DMS53 (cell line): ENCODE measurements around the gene CCDC91.
"Not testable (repeated sequence)": the region's sequence is repeated elsewhere in the genome, so short reads cannot be mapped to it uniquely, and the experiment has no call there.

Experiments used
- DNase-seq: peaks from one replicate; lab custom pipeline; 2025; lab: John Stamatoyannopoulos, UW

Gene CCDC91

GRCh38 chr12:28232211-28232928, 42.1 kb downstream of the CCDC91 start:
- DNase-seq = no peak

GRCh38 chr12:28234444-28234843, 44.2 kb downstream of the CCDC91 start:
- DNase-seq = no peak

- DNase-seq = no peak
Observed at GRCh38 chr12:28235015-28235414, 44.8 kb downstream of the CCDC91 start.

GRCh38 chr12:28235985-28236384, 45.7 kb downstream of the CCDC91 start:
- DNase-seq = no peak

- peak; percentile 51 for DNase-seq
Observed at GRCh38 chr12:28237423-28237822, 47.2 kb downstream of the CCDC91 start.

GRCh38 chr12:28239918-28240317, 49.7 kb downstream of the CCDC91 start:
- DNase-seq = no peak

GRCh38 chr12:28240853-28241252, 50.6 kb downstream of the CCDC91 start:
- DNase-seq = no peak

GRCh38 chr12:28242129-28242495, 51.9 kb downstream of the CCDC91 start:
- peak; percentile 66 for DNase-seq

- DNase-seq = no peak
Observed at GRCh38 chr12:28242496-28243309, 52.4 kb downstream of the CCDC91 start.

GRCh38 chr12:28243310-28243633, 53.0 kb downstream of the CCDC91 start:
- no peak for DNase-seq

- DNase-seq = no peak
Observed at GRCh38 chr12:28247806-28248205, 57.5 kb downstream of the CCDC91 start.

GRCh38 chr12:28248555-28249145, 58.4 kb downstream of the CCDC91 start:
- no peak for DNase-seq

GRCh38 chr12:28253161-28253641, 62.9 kb downstream of the CCDC91 start:
- no peak for DNase-seq

GRCh38 chr12:28257411-28257810, 67.2 kb downstream of the CCDC91 start:
- no peak for DNase-seq

GRCh38 chr12:28258998-28259397, 68.7 kb downstream of the CCDC91 start:
- DNase-seq = no peak

GRCh38 chr12:28265435-28266042, 75.3 kb downstream of the CCDC91 start:
- no peak for DNase-seq

- not testable (repeated sequence) for DNase-seq
Observed at GRCh38 chr12:28267920-28268607, 77.8 kb downstream of the CCDC91 start.

- DNase-seq = no peak
Observed at GRCh38 chr12:28268608-28269229, 78.5 kb downstream of the CCDC91 start.

GRCh38 chr12:28269851-28270250, 79.6 kb downstream of the CCDC91 start:
- no peak for DNase-seq

- DNase-seq = no peak
Observed at GRCh38 chr12:28278499-28278898, 88.2 kb downstream of the CCDC91 start.

- DNase-seq = no peak
Observed at GRCh38 chr12:28278960-28279359, 88.7 kb downstream of the CCDC91 start.

- DNase-seq = no peak
Observed at GRCh38 chr12:28286352-28286751, 96.1 kb downstream of the CCDC91 start.
